HUES64 (cell line): ENCODE measurements around the gene GATAD2A. TPM values are rescaled to one million over a fixed set of nuclear protein-coding genes. Genes with fewer than 3 reads are reported as not detected.

ENCODE experiments used
- H3K27ac ChIP-seq: 2 replicates; pipeline ENCODE4 v1.7.0; 2013; ENCODE audit warnings: low read depth, low read length, inconsistent platforms
- H3K27me3 ChIP-seq: 2 replicates; pipeline ENCODE4 v1.6.1; 2013; ENCODE audit warnings: mild to moderate bottlenecking, low read length; ENCODE audit not compliant: insufficient read depth
- H3K36me3 ChIP-seq: 2 replicates; pipeline ENCODE4 v1.6.1; 2013; ENCODE audit warnings: mild to moderate bottlenecking, low read length; ENCODE audit not compliant: insufficient read depth
- H3K4me1 ChIP-seq: 2 replicates; pipeline ENCODE4 v1.6.1; 2013; ENCODE audit warnings: mild to moderate bottlenecking, low read length, moderate library complexity; ENCODE audit not compliant: insufficient read depth
- H3K4me3 ChIP-seq: 2 replicates; pipeline ENCODE4 v1.5.1; 2013; ENCODE audit warnings: mild to moderate bottlenecking, low read length, moderate library complexity
- H3K9ac ChIP-seq: 2 replicates; pipeline ENCODE4 v1.6.1; 2013; ENCODE audit warnings: mild to moderate bottlenecking, low read depth, low read length
- H3K9me3 ChIP-seq: 2 replicates; pipeline ENCODE4 v1.6.1; 2013; ENCODE audit warnings: low read depth, low read length; ENCODE audit not compliant: insufficient read depth
- WGBS: fragments of 150-250, 120-280 bp; methylation state at CpG from one replicate; pipeline ENCODE4 v1.1.7; 2013; ENCODE audit warnings: missing lambda C conversion rate; 5-methylcytosine and 5-hydroxymethylcytosine counted together
- polyA plus RNA-seq, 2 experiments: library from polyadenylated mRNA; stranded (reverse); fragments of 50-300 nt; gene quantifications; one replicate each; pipeline ENCODE4 v1.2.3, GENCODE V29; 2013

Gene GATAD2A, protein sequence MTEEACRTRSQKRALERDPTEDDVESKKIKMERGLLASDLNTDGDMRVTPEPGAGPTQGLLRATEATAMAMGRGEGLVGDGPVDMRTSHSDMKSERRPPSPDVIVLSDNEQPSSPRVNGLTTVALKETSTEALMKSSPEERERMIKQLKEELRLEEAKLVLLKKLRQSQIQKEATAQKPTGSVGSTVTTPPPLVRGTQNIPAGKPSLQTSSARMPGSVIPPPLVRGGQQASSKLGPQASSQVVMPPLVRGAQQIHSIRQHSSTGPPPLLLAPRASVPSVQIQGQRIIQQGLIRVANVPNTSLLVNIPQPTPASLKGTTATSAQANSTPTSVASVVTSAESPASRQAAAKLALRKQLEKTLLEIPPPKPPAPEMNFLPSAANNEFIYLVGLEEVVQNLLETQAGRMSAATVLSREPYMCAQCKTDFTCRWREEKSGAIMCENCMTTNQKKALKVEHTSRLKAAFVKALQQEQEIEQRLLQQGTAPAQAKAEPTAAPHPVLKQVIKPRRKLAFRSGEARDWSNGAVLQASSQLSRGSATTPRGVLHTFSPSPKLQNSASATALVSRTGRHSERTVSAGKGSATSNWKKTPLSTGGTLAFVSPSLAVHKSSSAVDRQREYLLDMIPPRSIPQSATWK
- polyA plus RNA-seq (2013, experiment 1 of 2), result 75.3 TPM
- 75.9 TPM for polyA plus RNA-seq (2013, experiment 2 of 2)

DNA sequence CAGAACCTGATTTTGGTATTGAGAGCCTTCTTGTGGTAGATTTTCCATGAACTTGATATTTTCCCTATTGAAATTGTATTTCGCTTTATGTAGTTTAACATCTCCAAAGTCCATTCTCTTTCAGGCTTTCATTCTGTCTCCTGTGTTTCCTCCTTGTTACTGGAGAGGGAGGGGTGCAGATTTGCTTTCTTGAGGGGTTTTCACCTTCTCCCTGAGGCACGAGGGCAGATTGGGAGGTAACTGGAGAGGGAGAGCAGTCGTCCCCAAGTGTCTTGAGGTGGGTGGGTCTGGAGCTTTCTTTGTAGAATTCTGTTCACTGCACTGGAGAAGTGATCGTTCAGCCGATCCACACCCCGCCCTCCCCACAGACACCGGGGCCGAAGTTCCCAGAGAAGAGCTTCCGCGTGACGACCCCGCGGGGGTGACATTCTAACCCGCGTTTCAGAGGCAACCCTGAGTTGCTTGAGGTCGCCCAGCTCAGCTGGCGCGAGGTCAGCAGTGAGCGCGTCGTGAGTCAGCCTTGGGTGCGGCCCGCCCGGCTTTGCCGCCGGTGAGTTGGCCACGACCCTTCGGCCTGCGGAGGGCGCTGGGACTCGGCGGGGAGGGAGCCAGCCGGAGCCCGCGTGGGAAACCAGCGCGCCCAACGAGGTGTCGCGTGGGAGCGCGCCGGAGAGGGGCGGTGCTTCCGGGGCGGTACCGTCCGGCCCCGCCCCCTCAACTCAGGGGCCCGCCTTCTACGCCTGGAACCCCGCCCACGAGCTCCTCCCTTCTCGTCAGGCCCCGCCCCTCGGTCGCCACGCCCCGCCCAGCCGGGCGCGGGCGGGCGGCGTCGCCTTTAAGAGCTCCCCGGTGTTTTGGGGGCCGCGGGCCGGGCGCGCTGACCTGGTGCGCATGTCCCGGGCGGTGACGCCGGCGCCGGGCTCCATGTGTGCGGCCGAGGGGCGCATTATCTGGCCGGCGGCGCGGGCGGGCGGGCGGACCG, at the start of gene GATAD2A:
Gene GATAD2A, plus strand, starts transcription at position 797 of the 982 bp plus-strand sequence. CDS start 59,671 bp downstream, outside the sequence.
- peak within 1 kb of the TSS; percentile 92 for H3K4me3 ChIP-seq
- no peaks in the 10 kb centered on the region for H3K27me3 ChIP-seq
- under 1% methylated on average over 89 of the region's 90 CpGs for WGBS
- no peaks in the 10 kb centered on the region for H3K9me3 ChIP-seq
- peak within 1 kb of the TSS; percentile 92 for H3K27ac ChIP-seq
- peaks cover 34% of the 10 kb centered on the region for H3K4me1 ChIP-seq
- no peaks in the 10 kb centered on the region for H3K36me3 ChIP-seq
- H3K9ac ChIP-seq, result peak within 1 kb of the TSS; percentile 93

DNA sequence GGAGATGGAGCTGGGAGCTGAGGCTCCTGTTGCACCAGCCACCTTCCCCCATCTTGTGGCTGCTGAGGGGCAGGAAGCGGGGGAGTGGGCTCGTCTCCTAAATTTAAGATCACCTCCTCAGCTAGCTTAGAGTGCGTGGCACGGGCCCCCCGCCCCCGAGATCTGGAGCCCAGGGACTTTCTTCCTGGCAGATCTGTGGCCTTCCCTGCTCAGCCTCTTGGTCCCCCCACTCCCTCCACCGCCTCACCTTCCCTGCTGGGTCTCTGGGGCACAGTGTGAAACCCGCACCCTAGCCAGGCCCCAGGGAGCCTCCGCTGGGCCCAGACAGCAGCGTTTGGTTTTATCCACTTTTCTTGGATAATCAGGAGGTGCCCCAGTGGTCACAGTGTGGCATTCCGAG, 49.0 kb upstream of the GATAD2A start:
- Histone ChIP-seq H3K4me3 (no peak overlapping the region), H3K27me3 (no peaks in the 10 kb centered on the region), H3K27ac (no peak overlapping the region), H3K36me3 (peaks cover 58% of the 10 kb centered on the region), H3K4me1 (no peaks in the 10 kb centered on the region), H3K9ac (no peak overlapping the region), H3K9me3 (no peaks in the 10 kb centered on the region)
- WGBS, result 97% methylated on average over 11 of the region's 11 CpGs

DNA sequence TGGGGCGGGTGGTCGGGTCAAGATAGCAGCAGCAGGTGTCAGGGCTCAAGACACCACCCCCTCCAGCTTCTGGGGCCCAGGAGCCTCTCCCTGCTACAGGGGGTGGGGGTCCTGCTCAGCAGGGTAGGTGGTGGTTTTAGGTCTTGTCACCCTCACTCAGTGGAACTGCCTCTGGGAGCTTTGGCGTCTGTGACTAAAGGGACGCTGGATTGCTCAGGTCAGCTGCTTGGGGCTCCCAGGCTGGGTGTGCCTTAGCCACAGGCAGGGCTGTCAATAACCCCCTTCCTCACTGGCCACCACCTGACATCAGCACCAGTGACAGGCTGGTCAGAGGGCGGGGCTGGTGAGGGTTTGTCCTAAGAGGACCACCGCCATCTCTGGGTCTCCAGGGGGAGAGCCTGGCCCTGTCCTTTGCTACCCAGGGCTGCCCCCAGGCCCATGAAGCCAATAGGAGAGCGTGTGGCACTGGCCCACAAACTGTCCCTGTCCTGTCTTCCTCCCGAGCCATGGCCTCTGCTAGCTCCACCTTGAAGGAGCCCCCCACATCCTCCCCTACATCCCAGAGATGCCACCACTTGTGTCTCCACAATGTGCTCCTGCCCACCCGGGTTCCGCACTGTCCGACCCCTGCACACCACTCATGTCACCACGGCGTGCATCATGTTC, 48.4 kb upstream of the GATAD2A start:
- H3K9ac ChIP-seq, result no peak overlapping the region
- H3K36me3 ChIP-seq, result peaks cover 52% of the 10 kb centered on the region
- no peaks in the 10 kb centered on the region for H3K27me3 ChIP-seq
- H3K9me3 ChIP-seq, result no peaks in the 10 kb centered on the region
- no peaks in the 10 kb centered on the region for H3K4me1 ChIP-seq
- no peak overlapping the region for H3K4me3 ChIP-seq
- no peak overlapping the region for H3K27ac ChIP-seq
- 91% methylated on average over 12 of the region's 13 CpGs for WGBS

DNA sequence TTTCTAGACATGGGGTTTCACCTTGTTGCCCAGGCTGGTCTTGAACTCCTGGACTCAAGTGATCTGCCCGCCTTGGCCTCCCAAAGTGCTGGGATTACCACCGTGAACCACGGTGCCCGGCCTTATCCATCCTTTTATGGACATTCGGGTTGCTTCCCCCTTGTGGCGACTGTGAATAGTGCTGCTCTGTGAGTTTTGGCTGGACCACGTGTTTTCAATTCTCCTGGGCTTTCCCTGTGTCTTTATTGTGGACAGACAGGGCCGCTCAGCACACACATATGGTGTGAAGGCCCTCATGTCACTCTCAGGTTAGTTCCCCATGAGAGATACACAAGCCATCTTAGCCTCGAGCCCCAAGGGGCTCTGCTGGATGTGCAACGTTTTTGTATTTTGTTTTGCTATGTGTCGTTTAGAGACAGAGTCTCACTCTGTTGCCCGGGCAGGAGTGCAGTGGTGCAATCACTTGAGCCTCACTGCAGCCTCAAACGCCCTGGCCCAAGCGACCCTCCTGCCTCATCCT, 44.3 kb upstream of the GATAD2A start:
- Histone ChIP-seq H3K9me3 (no peaks in the 10 kb centered on the region), H3K27me3 (no peaks in the 10 kb centered on the region), H3K36me3 (peaks cover 11% of the 10 kb centered on the region), H3K9ac (no peak overlapping the region), H3K4me3 (no peak overlapping the region), H3K27ac (no peak overlapping the region), H3K4me1 (peaks cover 4% of the 10 kb centered on the region; the same call in 1 of the 2 replicates)
- WGBS, result 47% methylated on average over 14 of the region's 14 CpGs

DNA sequence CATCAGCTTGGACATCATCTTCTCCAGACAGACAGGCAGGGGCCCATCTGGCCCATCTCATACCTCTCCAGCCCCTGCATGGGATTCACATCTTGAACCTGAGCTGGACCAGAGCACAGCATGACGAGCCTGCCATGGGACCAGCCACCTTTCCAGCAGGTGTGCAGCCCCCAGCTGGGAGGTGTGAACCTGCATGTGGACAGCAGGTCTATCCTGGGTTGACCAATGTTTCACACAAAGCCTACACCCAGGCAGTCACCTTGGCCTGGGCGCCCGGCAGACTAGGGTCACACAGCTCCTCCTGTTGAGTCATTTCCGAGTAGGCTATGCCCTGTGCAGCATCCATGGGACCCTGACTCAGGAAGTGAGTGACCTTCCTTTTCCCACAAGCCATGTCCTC, 43.4 kb upstream of the GATAD2A start:
- 96% methylated on average over 4 of the region's 4 CpGs for WGBS
- Histone ChIP-seq H3K9me3 (no peaks in the 10 kb centered on the region), H3K4me3 (no peak overlapping the region), H3K27me3 (no peaks in the 10 kb centered on the region), H3K27ac (no peak overlapping the region), H3K9ac (no peak overlapping the region), H3K4me1 (peaks cover 7% of the 10 kb centered on the region; the same call in 1 of the 2 replicates), H3K36me3 (0 out of 2 replicates have a peak, but pooled peaks cover 5% of the 10 kb centered on the region)

DNA sequence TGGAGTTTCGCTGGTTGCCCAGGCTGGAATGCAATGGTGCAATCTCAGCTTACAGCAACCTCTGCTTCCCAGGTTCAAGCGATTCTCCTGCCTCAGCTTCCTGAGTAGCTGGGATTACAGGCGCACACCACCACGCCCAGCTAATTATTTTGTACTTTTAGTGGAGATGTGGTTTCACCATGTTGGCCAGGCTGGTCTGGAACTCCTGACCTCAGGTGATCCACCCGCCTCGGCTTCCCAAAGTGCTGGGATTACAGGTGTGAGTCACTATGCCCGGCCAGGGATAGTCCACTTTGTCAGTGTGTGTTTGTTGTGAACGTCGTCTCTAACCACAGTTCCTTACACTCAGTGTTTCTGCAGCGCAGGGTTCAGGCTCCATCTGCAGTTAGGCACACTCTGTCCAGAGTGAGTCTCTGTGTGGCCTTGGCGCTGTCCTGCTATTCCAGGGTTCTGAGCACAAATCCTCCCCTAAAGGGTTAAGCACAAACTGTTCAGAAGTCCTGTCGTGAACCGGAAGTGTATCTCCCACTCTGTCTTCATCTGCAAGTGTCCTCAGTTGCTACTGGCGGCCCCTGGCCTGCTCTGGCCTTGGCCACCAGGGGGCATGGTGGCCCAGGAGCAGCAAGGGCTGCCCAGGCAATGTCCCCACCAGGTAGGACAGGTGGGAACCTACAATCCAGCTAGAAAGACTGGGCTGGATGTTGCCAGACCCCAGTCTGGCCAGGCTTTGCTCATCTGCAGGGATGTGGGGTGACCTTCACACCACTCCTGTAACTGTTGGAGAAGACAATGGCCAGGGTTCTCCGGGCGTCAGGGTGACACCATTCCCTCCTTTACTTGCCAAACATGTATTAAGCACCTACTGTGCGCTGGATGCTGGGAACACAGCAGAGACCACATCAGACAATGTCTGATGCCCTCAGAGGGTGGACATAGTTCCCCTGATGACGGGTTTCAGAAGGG, 38.8 kb upstream of the GATAD2A start:
- H3K9ac ChIP-seq, result no peak overlapping the region
- H3K4me1 ChIP-seq, result peaks cover 7% of the 10 kb centered on the region; the same call in 1 of the 2 replicates
- H3K36me3 ChIP-seq, result no peaks in the 10 kb centered on the region
- 62% methylated on average over 18 of the region's 18 CpGs for WGBS
- H3K27ac ChIP-seq, result no peak overlapping the region
- no peak overlapping the region for H3K4me3 ChIP-seq
- H3K9me3 ChIP-seq, result no peaks in the 10 kb centered on the region
- H3K27me3 ChIP-seq, result no peaks in the 10 kb centered on the region

DNA sequence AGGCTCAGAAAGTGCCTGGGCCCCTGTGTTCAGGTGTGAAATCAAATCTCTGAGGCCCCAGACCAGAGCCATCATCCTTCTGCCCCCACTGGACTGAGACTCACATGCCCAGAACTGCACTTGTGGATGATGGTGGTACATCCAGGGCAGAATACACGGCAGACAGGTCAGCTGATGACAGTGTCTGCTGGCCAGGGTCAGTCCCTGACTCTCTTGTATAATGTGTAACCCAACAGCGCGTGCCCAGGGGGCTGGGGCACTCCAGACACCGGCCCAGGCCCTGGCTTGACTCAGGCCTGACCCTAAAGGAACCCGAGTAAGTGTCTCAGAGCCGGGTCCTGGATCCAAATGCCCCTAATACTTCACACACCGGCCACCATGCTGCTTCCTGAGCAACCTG, 37.4 kb upstream of the GATAD2A start:
- H3K27ac ChIP-seq, result no peak overlapping the region
- no peak overlapping the region for H3K4me3 ChIP-seq
- H3K9me3 ChIP-seq, result no peaks in the 10 kb centered on the region
- H3K27me3 ChIP-seq, result no peaks in the 10 kb centered on the region
- WGBS, result 95% methylated on average over 7 of the region's 7 CpGs
- H3K36me3 ChIP-seq, result no peaks in the 10 kb centered on the region
- H3K9ac ChIP-seq, result no peak overlapping the region
- peaks cover 7% of the 10 kb centered on the region; the same call in 1 of the 2 replicates for H3K4me1 ChIP-seq

DNA sequence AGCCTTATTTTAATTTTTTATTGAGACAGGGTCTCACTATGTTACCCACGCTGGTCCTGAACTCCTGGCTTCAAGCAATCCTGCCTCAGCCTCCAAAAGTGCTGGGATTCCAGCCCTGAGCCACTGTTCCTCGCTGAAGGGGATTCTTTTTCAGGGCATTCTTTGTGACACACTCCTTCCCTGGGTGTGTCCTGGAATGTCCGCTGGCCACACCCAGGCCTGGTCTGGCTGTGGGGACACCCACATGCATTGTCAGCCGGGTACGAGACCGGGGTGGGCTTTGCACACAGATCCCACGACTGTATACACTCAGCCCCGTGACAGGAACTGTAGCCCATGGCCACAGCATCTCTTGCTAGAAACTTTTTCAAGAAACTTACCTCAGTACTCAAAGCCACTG, 34.4 kb upstream of the GATAD2A start:
- H3K27ac ChIP-seq, result no peak overlapping the region
- H3K4me3 ChIP-seq, result no peak overlapping the region
- H3K27me3 ChIP-seq, result no peaks in the 10 kb centered on the region
- no peaks in the 10 kb centered on the region for H3K9me3 ChIP-seq
- 90% methylated on average over 8 of the region's 8 CpGs for WGBS
- H3K9ac ChIP-seq, result no peak overlapping the region
- peaks cover 3% of the 10 kb centered on the region; the same call in 1 of the 2 replicates for H3K4me1 ChIP-seq
- H3K36me3 ChIP-seq, result no peaks in the 10 kb centered on the region

DNA sequence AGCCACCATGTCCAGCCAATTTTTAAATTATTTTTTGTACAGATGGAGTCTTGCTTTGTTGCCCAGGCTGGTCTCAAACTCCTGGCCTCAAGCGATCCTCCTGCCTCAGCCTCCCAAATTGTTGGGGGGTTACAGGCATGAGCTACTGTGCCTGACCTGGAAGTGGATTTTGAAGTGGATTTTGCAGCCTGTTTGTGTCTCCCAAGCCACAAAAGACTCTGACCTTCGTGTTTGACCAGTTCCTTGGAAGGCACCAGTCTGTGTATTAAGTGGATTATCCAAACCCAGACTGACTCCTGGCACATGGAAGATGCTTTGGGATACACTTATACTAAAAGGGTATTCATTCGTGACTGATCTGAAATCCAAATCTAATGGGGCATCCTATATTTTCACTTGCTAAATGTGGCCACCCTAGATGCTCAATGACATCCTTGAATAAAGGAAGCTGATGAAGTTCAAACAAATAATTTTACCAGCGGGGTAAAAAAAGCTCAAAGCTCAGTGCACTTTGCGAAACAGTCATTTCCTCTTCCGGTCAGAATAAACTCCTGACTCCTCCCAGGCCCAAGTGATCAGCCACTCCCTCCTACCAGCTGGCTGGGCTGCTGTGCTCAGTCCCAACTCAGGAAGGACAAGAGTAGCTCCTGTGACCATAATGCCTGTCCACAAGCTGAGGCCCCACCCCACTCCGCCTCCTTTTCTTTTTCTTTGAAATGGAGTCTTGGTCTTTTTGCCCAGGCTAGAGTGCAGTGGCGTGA, 32.6 kb upstream of the GATAD2A start:
- Histone ChIP-seq H3K9me3 (no peaks in the 10 kb centered on the region), H3K27me3 (no peaks in the 10 kb centered on the region), H3K4me3 (no peak overlapping the region), H3K9ac (no peak overlapping the region), H3K27ac (no peak overlapping the region), H3K36me3 (no peaks in the 10 kb centered on the region), H3K4me1 (peaks cover 5% of the 10 kb centered on the region)
- WGBS, result 88% methylated on average over 8 of the region's 8 CpGs
